K562 (cell line): ENCODE data around the gene KLHL28. TPM values are rescaled to one million over a fixed set of nuclear protein-coding genes. Genes with fewer than 3 reads are reported as not detected.

ENCODE experiments used
- ATAC-seq: fragments of 200-7000 bp; cut with Tn5 transposase; 3 replicates; pipeline ENCODE4 v1.9.1; 2020; ENCODE audit warnings: moderate library complexity
- BruUV-seq: library from RNA; stranded (reverse); fragments of 400-500 nt; replicated peaks from 2 replicates; lab custom pipeline; 2021; lab: Mats Ljungman, UMichigan
- CTCF ChIA-PET: fragments of 300-600 bp; formaldehyde crosslinking; extraction: SDS; loops from one replicate; lab custom pipeline; 2021; ENCODE audit warnings: low intra/inter-chr PET ratio; lab: Yijun Ruan, JAX
- POLR2A ChIA-PET: fragments of 300-600, 350-650 bp; sonication (Branson Sonifier 250); formaldehyde crosslinking; extraction: SDS; loops from one replicate; lab custom pipeline; 2021; ENCODE audit warnings: antibody characterized with exemption, inconsistent platforms; lab: Yijun Ruan, JAX
- DNase-seq, 4 experiments: peaks; one replicate each; pipeline versions ENCODE4 v3.0.0 to v3.0.0-alpha.2; 2011 to 2018; ENCODE audit warnings: low spot score in 3 of 4, mixed read lengths in 3 of 4; ENCODE audit errors: extremely low read depth in 1 of 4
- FAIRE-seq: peaks from 2 replicates; lab custom pipeline; 2011; peaks lifted over from hg19 to GRCh38; lab: Jason Lieb, UNC
- H2AFZ ChIP-seq: 2 replicates; pipeline ENCODE4 v1.6.0; 2011; ENCODE audit warnings: low read depth, low read length, control low read depth, inconsistent platforms
- H3K27ac ChIP-seq: fragments of 200-600 bp; 3 replicates; pipeline ENCODE4 v1.8.0; 2011; ENCODE audit warnings: low read depth, mild to moderate bottlenecking, control low read depth, inconsistent platforms, low read length, moderate library complexity, mixed read lengths; ENCODE audit errors: extremely low read depth
- H3K27me3 ChIP-seq, 2 experiments: fragments of 300-600 bp in 1 of 2; 2 replicates in 1 of 2; 3 replicates in 1 of 2; pipeline versions ENCODE4 v1.6.0 to v1.8.0; 2011; ENCODE audit warnings: inconsistent platforms in 2 of 2, low read length in 2 of 2, mild to moderate bottlenecking in 1 of 2, mixed read lengths in 1 of 2, moderate library complexity in 1 of 2; ENCODE audit not compliant: control insufficient read depth in 2 of 2, insufficient read depth in 2 of 2
- H3K36me3 ChIP-seq: fragments of 300-600 bp; 3 replicates; pipeline ENCODE4 v1.8.0; 2011; ENCODE audit warnings: mild to moderate bottlenecking, low read length, inconsistent platforms; ENCODE audit not compliant: control insufficient read depth, insufficient read depth
- H3K4me1 ChIP-seq, 2 experiments: fragments of 200-600 bp in 1 of 2; replicated peaks in 1 of 2; 2 replicates in 1 of 2; 3 replicates in 1 of 2; pipeline versions ENCODE4 v1.5.1 to v1.8.0; 2011; ENCODE audit warnings: inconsistent platforms in 2 of 2, low read length in 2 of 2, mild to moderate bottlenecking in 1 of 2, mixed read lengths in 1 of 2, moderate library complexity in 1 of 2; ENCODE audit not compliant: control insufficient read depth in 2 of 2, insufficient read depth in 2 of 2
- H3K4me2 ChIP-seq: 2 replicates; pipeline ENCODE4 v1.6.1; 2011; ENCODE audit warnings: low read length, control low read depth, inconsistent platforms, mixed read lengths; ENCODE audit not compliant: insufficient read depth
- H3K4me3 ChIP-seq: fragments of 200-600 bp; sonication (generic), shearing (Covaris generic); 2 replicates; pipeline ENCODE4 v1.5.1; 2016; ENCODE audit warnings: control low read depth, inconsistent platforms
- H3K79me2 ChIP-seq: fragments of 200-600 bp; 3 replicates; pipeline ENCODE4 v1.8.0; 2011; ENCODE audit warnings: low read length, inconsistent platforms; ENCODE audit not compliant: control insufficient read depth, insufficient read depth
- H3K9ac ChIP-seq, 2 experiments: 2 replicates each; pipeline versions ENCODE4 v1.6.0 to v1.6.1; 2011; ENCODE audit warnings: low read depth in 2 of 2, low read length in 2 of 2, control low read depth in 1 of 2, inconsistent platforms in 1 of 2, mild to moderate bottlenecking in 1 of 2, mixed read lengths in 1 of 2; ENCODE audit not compliant: insufficient read depth in 1 of 2
- H3K9me1 ChIP-seq: one replicate; pipeline ENCODE4 v1.6.0; 2011; ENCODE audit warnings: inconsistent platforms, mild to moderate bottlenecking, low read length, moderate library complexity; ENCODE audit not compliant: control insufficient read depth, insufficient read depth
- H3K9me3 ChIP-seq: replicated peaks from 2 replicates; pipeline ENCODE4 v1.5.1; 2011; ENCODE audit warnings: low read depth, low read length, inconsistent platforms; ENCODE audit not compliant: control insufficient read depth, insufficient read depth
- H4K20me1 ChIP-seq: replicated peaks from 2 replicates; pipeline ENCODE4 v1.6.1; 2011; ENCODE audit warnings: low read length, inconsistent platforms, mixed read lengths; ENCODE audit not compliant: control insufficient read depth, insufficient read depth
- CHD2 ChIP-seq: IDR thresholded peaks from 2 replicates; pipeline ENCODE4 v1.6.1; 2011; ENCODE audit warnings: low read depth, low read length
- MTA2 ChIP-seq: fragments of 450-650 bp; IDR thresholded peaks from 2 replicates; pipeline ENCODE4 v1.6.1; 2016; ENCODE audit warnings: low read depth
- NFATC3 ChIP-seq: fragments of 450-650 bp; IDR thresholded peaks from 2 replicates; pipeline ENCODE4 v1.6.1; 2017; ENCODE audit warnings: mild to moderate bottlenecking
- PURB ChIP-seq: sonication (generic); formaldehyde crosslinking; IDR thresholded peaks from 2 replicates; pipeline ENCODE4 v1.9.0; 2021; ENCODE audit warnings: low read depth, mild to moderate bottlenecking, missing genetic modification reagents
- SMARCA4 ChIP-seq: fragments of 450-650 bp; IDR thresholded peaks from 2 replicates; pipeline ENCODE4 v1.6.1; 2016
- SMARCE1 ChIP-seq: fragments of 450-650 bp; IDR thresholded peaks from 2 replicates; pipeline ENCODE4 v1.7.1; 2016; ENCODE audit warnings: mild to moderate bottlenecking
- ZNF583 ChIP-seq: fragments of 250-450 bp; sonication (Bioruptor Pico); IDR thresholded peaks from 2 replicates; pipeline ENCODE4 v1.4.0; 2020
- WGBS: fragments of 100-300 bp; shearing (Covaris generic); methylation state at CpG from one replicate; pipeline ENCODE4 v1.1.6; 2016; ENCODE audit warnings: low coverage, mixed read lengths; ENCODE audit not compliant: insufficient coverage; ENCODE audit errors: missing lambda C conversion rate; 5-methylcytosine and 5-hydroxymethylcytosine counted together
- in situ Hi-C: fragments of 300-500 bp; cut with MboI; formaldehyde crosslinking; loops from 4 replicates; pipeline ENCODE4 v1.15.0; 2018; ENCODE audit warnings: inconsistent platforms, mixed read lengths
- intact Hi-C: fragments of 100-400 bp; cut with micrococcal nuclease; formaldehyde crosslinking; loops from 2 replicates; pipeline ENCODE4 v1.14.2; 2022
- polyA plus RNA-seq, 8 experiments: library from polyadenylated mRNA; depleted of rRNA in 4 of 8; stranded (reverse) in 5 of 8; unstranded in 3 of 8; fragments of >200 nt; fragmentation: Nextera tagmentation in 2 of 8; fragmentation: Illumina TruSeq in 1 of 8; extraction: Ambion mirVana in 2 of 8; extraction: Trizol in 1 of 8; gene quantifications; 2 replicates each; pipeline versions ENCODE4 v1.2.1 to v1.2.3, GENCODE V29; 2011 to 2014; ENCODE audit warnings: inconsistent platforms in 1 of 8, missing spikeins in 1 of 8
- total RNA-seq, 7 experiments: library from RNA; depleted of rRNA in 6 of 7; stranded (reverse); fragments of >200 nt in 6 of 7; fragmentation: Illumina TruSeq in 2 of 7; extraction: Trizol in 2 of 7; gene quantifications; 2 replicates each; pipeline versions ENCODE4 v1.2.1 to v1.2.3, GENCODE V29; 2011 to 2021; ENCODE audit warnings: low replicate concordance in 1 of 7
- TF ChIP-seq, protein P1 (sequence below): fragments of 450-650 bp; IDR thresholded peaks from 2 replicates; pipeline ENCODE4 v1.6.1; 2016; ENCODE audit warnings: missing biosample characterization, missing genetic modification characterization
- TF ChIP-seq, protein P2 (sequence below): sonication (generic); formaldehyde crosslinking; IDR thresholded peaks from 2 replicates; pipeline ENCODE4 v1.8.0; 2022; ENCODE audit warnings: mild to moderate bottlenecking, missing genetic modification reagents
- TF ChIP-seq, protein P3 (sequence below): fragments of 450-650 bp; IDR thresholded peaks from 2 replicates; pipeline ENCODE4 v1.7.0; 2016; ENCODE audit warnings: borderline replicate concordance
- TF ChIP-seq, protein P4 (sequence below): IDR thresholded peaks from 2 replicates; pipeline ENCODE4 v1.6.1; 2011; ENCODE audit not compliant: insufficient read length; ENCODE audit errors: extremely low read depth
- TF ChIP-seq, protein P5 (sequence below): fragments of 450-650 bp; IDR thresholded peaks from 2 replicates; pipeline ENCODE4 v1.6.1; 2017; ENCODE audit warnings: antibody characterized with exemption
- TF ChIP-seq, protein P6 (sequence below): conservative IDR thresholded peaks from 2 replicates; pipeline ENCODE4 v1.6.1; 2011; ENCODE audit warnings: low read depth, mild to moderate bottlenecking, low read length; ENCODE audit not compliant: control insufficient read depth

The KLHL28 gene
- total and polyA plus RNA-seq, 9 of the 15 experiments (the other 6 are each of a cell fraction or from before 2014, with no cell fraction given), result 1.1 to 7.5 (median 4.7) TPM

DNA sequence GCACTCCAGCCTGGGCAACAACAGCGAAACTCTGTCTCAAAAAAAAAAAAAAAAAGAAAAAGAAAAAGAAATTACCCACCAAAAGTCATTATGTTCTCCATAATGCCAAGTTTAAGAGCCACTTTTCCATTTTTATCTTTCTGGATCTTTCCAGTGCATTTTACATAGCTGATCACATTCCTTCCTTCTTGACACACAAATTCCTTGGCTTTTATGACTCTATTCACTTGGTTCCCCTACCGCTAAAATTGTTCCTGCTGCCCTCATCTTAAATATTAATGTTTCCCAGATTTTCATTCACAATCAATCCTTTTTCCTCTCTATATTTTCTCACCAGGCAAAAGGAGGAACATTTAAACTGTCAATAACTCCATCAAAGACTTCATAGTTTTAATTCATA lies 20.2 kb downstream of the KLHL28 start:
- Histone ChIP-seq H3K9me3 (no peaks in the 10 kb centered on the region), H3K27ac (no peak overlapping the region), H3K36me3 (peaks cover 15% of the 10 kb centered on the region; the same call in 2 of the 3 replicates), H2AFZ (no peak overlapping the region), H3K4me3 (no peak overlapping the region), H3K4me1 (no peaks in the 10 kb centered on the region), H3K4me2 (no peak overlapping the region), H4K20me1 (no peaks in the 10 kb centered on the region)
- 100% methylated on average over 1 of the region's 2 CpGs for WGBS
- no TSS peak for BruUV-seq
- intact Hi-C loops (no loop called here), in situ Hi-C loops (no loop called here)
- DNase-seq (no peak), ATAC-seq (no peak), FAIRE-seq (no peak)
- ChIA-PET CTCF (no interaction called here), POLR2A (no interaction called here)
- TF ChIP-seq ZNF583 (no peak), CHD2 (no peak), MTA2 (no peak), SMARCE1 (no peak), SMARCA4 (no peak), NFATC3 (no peak), PURB (CRISPR knock-in tag) (no peak)
- TF ChIP-seq, protein P1, sequence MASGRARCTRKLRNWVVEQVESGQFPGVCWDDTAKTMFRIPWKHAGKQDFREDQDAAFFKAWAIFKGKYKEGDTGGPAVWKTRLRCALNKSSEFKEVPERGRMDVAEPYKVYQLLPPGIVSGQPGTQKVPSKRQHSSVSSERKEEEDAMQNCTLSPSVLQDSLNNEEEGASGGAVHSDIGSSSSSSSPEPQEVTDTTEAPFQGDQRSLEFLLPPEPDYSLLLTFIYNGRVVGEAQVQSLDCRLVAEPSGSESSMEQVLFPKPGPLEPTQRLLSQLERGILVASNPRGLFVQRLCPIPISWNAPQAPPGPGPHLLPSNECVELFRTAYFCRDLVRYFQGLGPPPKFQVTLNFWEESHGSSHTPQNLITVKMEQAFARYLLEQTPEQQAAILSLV (tag), result no peak
- TF ChIP-seq, protein P2, sequence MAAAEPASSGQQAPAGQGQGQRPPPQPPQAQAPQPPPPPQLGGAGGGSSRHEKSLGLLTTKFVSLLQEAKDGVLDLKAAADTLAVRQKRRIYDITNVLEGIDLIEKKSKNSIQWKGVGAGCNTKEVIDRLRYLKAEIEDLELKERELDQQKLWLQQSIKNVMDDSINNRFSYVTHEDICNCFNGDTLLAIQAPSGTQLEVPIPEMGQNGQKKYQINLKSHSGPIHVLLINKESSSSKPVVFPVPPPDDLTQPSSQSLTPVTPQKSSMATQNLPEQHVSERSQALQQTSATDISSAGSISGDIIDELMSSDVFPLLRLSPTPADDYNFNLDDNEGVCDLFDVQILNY (CRISPR knock-in tag), result no peak
- TF ChIP-seq, protein P3, sequence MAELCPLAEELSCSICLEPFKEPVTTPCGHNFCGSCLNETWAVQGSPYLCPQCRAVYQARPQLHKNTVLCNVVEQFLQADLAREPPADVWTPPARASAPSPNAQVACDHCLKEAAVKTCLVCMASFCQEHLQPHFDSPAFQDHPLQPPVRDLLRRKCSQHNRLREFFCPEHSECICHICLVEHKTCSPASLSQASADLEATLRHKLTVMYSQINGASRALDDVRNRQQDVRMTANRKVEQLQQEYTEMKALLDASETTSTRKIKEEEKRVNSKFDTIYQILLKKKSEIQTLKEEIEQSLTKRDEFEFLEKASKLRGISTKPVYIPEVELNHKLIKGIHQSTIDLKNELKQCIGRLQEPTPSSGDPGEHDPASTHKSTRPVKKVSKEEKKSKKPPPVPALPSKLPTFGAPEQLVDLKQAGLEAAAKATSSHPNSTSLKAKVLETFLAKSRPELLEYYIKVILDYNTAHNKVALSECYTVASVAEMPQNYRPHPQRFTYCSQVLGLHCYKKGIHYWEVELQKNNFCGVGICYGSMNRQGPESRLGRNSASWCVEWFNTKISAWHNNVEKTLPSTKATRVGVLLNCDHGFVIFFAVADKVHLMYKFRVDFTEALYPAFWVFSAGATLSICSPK, result no peak
- TF ChIP-seq, protein P4, sequence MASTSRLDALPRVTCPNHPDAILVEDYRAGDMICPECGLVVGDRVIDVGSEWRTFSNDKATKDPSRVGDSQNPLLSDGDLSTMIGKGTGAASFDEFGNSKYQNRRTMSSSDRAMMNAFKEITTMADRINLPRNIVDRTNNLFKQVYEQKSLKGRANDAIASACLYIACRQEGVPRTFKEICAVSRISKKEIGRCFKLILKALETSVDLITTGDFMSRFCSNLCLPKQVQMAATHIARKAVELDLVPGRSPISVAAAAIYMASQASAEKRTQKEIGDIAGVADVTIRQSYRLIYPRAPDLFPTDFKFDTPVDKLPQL, result no peak
- TF ChIP-seq, protein P5, sequence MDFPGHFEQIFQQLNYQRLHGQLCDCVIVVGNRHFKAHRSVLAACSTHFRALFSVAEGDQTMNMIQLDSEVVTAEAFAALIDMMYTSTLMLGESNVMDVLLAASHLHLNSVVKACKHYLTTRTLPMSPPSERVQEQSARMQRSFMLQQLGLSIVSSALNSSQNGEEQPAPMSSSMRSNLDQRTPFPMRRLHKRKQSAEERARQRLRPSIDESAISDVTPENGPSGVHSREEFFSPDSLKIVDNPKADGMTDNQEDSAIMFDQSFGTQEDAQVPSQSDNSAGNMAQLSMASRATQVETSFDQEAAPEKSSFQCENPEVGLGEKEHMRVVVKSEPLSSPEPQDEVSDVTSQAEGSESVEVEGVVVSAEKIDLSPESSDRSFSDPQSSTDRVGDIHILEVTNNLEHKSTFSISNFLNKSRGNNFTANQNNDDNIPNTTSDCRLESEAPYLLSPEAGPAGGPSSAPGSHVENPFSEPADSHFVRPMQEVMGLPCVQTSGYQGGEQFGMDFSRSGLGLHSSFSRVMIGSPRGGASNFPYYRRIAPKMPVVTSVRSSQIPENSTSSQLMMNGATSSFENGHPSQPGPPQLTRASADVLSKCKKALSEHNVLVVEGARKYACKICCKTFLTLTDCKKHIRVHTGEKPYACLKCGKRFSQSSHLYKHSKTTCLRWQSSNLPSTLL, result no peak
- TF ChIP-seq, protein P6, sequence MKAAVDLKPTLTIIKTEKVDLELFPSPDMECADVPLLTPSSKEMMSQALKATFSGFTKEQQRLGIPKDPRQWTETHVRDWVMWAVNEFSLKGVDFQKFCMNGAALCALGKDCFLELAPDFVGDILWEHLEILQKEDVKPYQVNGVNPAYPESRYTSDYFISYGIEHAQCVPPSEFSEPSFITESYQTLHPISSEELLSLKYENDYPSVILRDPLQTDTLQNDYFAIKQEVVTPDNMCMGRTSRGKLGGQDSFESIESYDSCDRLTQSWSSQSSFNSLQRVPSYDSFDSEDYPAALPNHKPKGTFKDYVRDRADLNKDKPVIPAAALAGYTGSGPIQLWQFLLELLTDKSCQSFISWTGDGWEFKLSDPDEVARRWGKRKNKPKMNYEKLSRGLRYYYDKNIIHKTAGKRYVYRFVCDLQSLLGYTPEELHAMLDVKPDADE, result no peak
- TF ChIP-seq, all 486 proteins: peak for 0
- H3K27me3 ChIP-seq, result no peaks in the 10 kb centered on the region
- no peaks in the 10 kb centered on the region for H3K9me1 ChIP-seq
- no peak overlapping the region for H3K9ac ChIP-seq
- H3K79me2 ChIP-seq, result no peaks in the 10 kb centered on the region
